Activated CD8-positive, alpha-beta T cell treated with anti-CD3 and anti-CD28 coated beads for 36 hours (primary cell): ENCODE results near the gene SERPIND1. TPM values are rescaled to one million over a fixed set of nuclear protein-coding genes. Genes with fewer than 3 reads are reported as not detected.
A peak's percentile ranks its signal among the peaks of the same experiment; 100 is the strongest.

Source experiments
- ATAC-seq: fragments of 200-7000 bp; cut with Tn5 transposase; one replicate; pipeline ENCODE4 v1.10.0; 2021; ENCODE audit warnings: mild to moderate bottlenecking, moderate library complexity
- CTCF ChIA-PET: fragments of 350-600 bp; sonication (Branson Sonifier 250); formaldehyde crosslinking; loops from one replicate; lab custom pipeline; 2021; ENCODE audit warnings: antibody characterized with exemption; lab: Charles Lee
- POLR2A ChIA-PET: fragments of 350-600 bp; sonication (Branson Sonifier 250); formaldehyde crosslinking; loops from one replicate; lab custom pipeline; 2021; ENCODE audit warnings: antibody characterized with exemption; lab: Charles Lee
- DNase-seq: peaks from one replicate; pipeline ENCODE4 v3.0.0-alpha.2; 2020
- H3K27ac Mint-ChIP-seq: one replicate; pipeline ENCODE4 v1.8.0; 2021; ENCODE audit warnings: mild to moderate bottlenecking, mixed read lengths
- H3K27me3 Mint-ChIP-seq: one replicate; pipeline ENCODE4 v1.8.0; 2021; ENCODE audit warnings: mixed read lengths
- H3K36me3 Mint-ChIP-seq: one replicate; pipeline ENCODE4 v1.8.0; 2021; ENCODE audit warnings: low read depth, mixed read lengths
- H3K4me1 Mint-ChIP-seq: one replicate; pipeline ENCODE4 v1.8.0; 2021; ENCODE audit warnings: low read depth, mixed read lengths
- H3K4me3 Mint-ChIP-seq: one replicate; pipeline ENCODE4 v1.8.0; 2021; ENCODE audit warnings: mild to moderate bottlenecking, moderate library complexity, mixed read lengths
- H3K9me3 Mint-ChIP-seq: one replicate; pipeline ENCODE4 v1.8.0; 2021; ENCODE audit warnings: mixed read lengths
- intact Hi-C: fragments of 100-400 bp; cut with micrococcal nuclease; formaldehyde crosslinking; loops from one replicate; pipeline ENCODE4 v1.10.0; 2022
- total RNA-seq, 2 experiments: library from RNA; stranded (reverse); gene quantifications; one replicate each; pipeline ENCODE4 v1.2.3, GENCODE V29; 2021
- TF ChIP-seq, protein P1 (sequence below): fragments of 200-600 bp; IDR thresholded peaks from one replicate; pipeline ENCODE4 v1.8.0; 2022; ENCODE audit warnings: antibody characterized with exemption, mild to moderate bottlenecking

Gene SERPIND1
- total RNA-seq, 2 experiments from 2014 or later, result not detected

DNA sequence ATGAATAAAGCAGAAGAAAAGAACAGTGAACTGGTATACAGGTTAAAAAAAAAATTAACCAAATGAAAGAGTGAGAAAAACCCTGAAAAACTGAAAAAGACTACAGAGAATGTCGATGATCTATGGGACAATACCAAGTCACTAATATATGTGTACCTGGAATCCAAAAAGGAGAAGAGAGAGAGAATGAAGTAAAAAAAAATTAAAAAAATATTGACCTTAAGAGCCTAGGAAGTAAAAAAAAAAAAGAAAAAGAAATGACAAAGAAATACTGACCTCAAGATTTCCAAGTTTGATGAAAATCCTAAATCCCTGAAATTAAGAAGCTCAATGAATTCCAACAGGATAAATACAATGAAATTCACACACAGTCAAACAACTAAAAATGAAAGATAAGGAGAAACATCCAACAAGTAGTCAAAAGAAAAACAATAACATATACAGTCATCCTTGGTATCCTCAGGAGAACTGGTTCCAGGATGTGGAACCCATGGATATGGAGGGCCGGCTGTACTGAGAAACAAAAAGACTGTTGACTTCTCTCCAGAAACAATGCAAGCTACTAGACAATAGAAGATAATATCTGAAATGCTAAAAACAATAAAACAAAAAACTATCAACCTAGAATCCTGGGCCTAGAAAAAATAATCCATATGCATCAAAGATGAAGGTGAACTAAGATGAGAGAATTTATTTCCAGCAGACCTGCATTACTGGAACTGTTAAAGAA is 33.5 kb upstream of the SERPIND1 start:
- POLR2A ChIA-PET, result no interaction called here
- H3K36me3 Mint-ChIP-seq, result peaks cover 27% of the 10 kb centered on the region
- CTCF ChIA-PET, result interaction anchor here (1.4 to 1.5 kb wide), 3 partner anchors 10 to 322 kb away, joined by 6 to 8 read pairs (median 7); no protein-coding TSS in a partner anchor
- ATAC-seq, result no peak
- TF ChIP-seq, protein P1, sequence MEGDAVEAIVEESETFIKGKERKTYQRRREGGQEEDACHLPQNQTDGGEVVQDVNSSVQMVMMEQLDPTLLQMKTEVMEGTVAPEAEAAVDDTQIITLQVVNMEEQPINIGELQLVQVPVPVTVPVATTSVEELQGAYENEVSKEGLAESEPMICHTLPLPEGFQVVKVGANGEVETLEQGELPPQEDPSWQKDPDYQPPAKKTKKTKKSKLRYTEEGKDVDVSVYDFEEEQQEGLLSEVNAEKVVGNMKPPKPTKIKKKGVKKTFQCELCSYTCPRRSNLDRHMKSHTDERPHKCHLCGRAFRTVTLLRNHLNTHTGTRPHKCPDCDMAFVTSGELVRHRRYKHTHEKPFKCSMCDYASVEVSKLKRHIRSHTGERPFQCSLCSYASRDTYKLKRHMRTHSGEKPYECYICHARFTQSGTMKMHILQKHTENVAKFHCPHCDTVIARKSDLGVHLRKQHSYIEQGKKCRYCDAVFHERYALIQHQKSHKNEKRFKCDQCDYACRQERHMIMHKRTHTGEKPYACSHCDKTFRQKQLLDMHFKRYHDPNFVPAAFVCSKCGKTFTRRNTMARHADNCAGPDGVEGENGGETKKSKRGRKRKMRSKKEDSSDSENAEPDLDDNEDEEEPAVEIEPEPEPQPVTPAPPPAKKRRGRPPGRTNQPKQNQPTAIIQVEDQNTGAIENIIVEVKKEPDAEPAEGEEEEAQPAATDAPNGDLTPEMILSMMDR, result no peak
- no peak overlapping the region for H3K27ac Mint-ChIP-seq
- no peak overlapping the region for H3K4me3 Mint-ChIP-seq
- no peak for DNase-seq
- no peaks in the 10 kb centered on the region for H3K4me1 Mint-ChIP-seq
- H3K9me3 Mint-ChIP-seq, result no peaks in the 10 kb centered on the region
- intact Hi-C loops, result no loop called here
- no peaks in the 10 kb centered on the region for H3K27me3 Mint-ChIP-seq

GRCh38 chr22:20741008-20741633 is 32.8 kb upstream of the SERPIND1 start:
- ChIA-PET POLR2A (no interaction called here), CTCF (interaction anchor here (0.7 to 2.5 kb wide), 14 partner anchors 8 to 337 kb away, joined by 3 to 12 read pairs (median 3); no protein-coding TSS in a partner anchor)
- H3K4me3 Mint-ChIP-seq, result no peak overlapping the region
- no peak for ATAC-seq
- no peaks in the 10 kb centered on the region for H3K4me1 Mint-ChIP-seq
- H3K27ac Mint-ChIP-seq, result no peak overlapping the region
- H3K9me3 Mint-ChIP-seq, result no peaks in the 10 kb centered on the region
- intact Hi-C loops, result no loop called here
- peaks cover 27% of the 10 kb centered on the region for H3K36me3 Mint-ChIP-seq
- DNase-seq, result no peak
- no peaks in the 10 kb centered on the region for H3K27me3 Mint-ChIP-seq
- TF ChIP-seq, protein P1, result no peak

GRCh38 chr22:20741634-20742581 is 32.0 kb upstream of the SERPIND1 start:
- DNase-seq (peak; percentile 67), ATAC-seq (no peak)
- Mint-ChIP-seq H3K9me3 (no peaks in the 10 kb centered on the region), H3K27me3 (no peaks in the 10 kb centered on the region), H3K36me3 (peaks cover 33% of the 10 kb centered on the region), H3K4me3 (no peak overlapping the region), H3K27ac (no peak overlapping the region), H3K4me1 (no peaks in the 10 kb centered on the region)
- intact Hi-C loops, result no loop called here
- CTCF ChIA-PET, result interaction anchor here (0.7 to 2.5 kb wide), 19 partner anchors 8 to 338 kb away, joined by 3 to 12 read pairs (median 3); no protein-coding TSS in a partner anchor
- POLR2A ChIA-PET, result no interaction called here
- TF ChIP-seq, protein P1, result peak; percentile 88

- TF ChIP-seq, protein P1, result no peak
- DNase-seq, result no peak
- peaks cover 34% of the 10 kb centered on the region for H3K36me3 Mint-ChIP-seq
- no peaks in the 10 kb centered on the region for H3K4me1 Mint-ChIP-seq
- H3K27ac Mint-ChIP-seq, result no peak overlapping the region
- no peak overlapping the region for H3K4me3 Mint-ChIP-seq
- CTCF ChIA-PET, result interaction anchor here (0.8 to 2.5 kb wide), 8 partner anchors 21 to 360 kb away, joined by 3 to 12 read pairs (median 3); no protein-coding TSS in a partner anchor
- H3K27me3 Mint-ChIP-seq, result no peaks in the 10 kb centered on the region
- POLR2A ChIA-PET, result no interaction called here
- no peak for ATAC-seq
- intact Hi-C loops, result no loop called here
- H3K9me3 Mint-ChIP-seq, result no peaks in the 10 kb centered on the region
Measured at GRCh38 chr22:20742764-20743163, 31.1 kb upstream of the SERPIND1 start.
